SK-N-SH treated with all-trans-retinoic acid at 6 μM for 48 hours (cell line): ENCODE data around the gene CCDC180.

Experiments used
- CREB5 ChIP-seq: fragments of 250-450 bp; sonication (Bioruptor Pico); IDR thresholded peaks from 2 replicates; pipeline ENCODE4 v1.5.1; 2020; ENCODE audit warnings: low read depth, mild to moderate bottlenecking, moderate library complexity
- CSRNP3 ChIP-seq: fragments of 250-450 bp; sonication (Bioruptor Pico); IDR thresholded peaks from 2 replicates; pipeline ENCODE4 v1.5.1; 2021; ENCODE audit warnings: mild to moderate bottlenecking, moderate library complexity
- TOX ChIP-seq: fragments of 250-450 bp; sonication (Bioruptor Pico); IDR thresholded peaks from 2 replicates; pipeline ENCODE4 v1.8.0; 2021; ENCODE audit warnings: mild to moderate bottlenecking, moderate library complexity, borderline replicate concordance
- ZFP3 ChIP-seq: fragments of 250-450 bp; sonication (Bioruptor Pico); IDR thresholded peaks from 2 replicates; pipeline ENCODE4 v1.5.0; 2020; ENCODE audit warnings: mild to moderate bottlenecking, moderate library complexity
- ZFP30 ChIP-seq: fragments of 450-650 bp; formaldehyde crosslinking; IDR thresholded peaks from 2 replicates; pipeline ENCODE4 v1.5.0; 2022; ENCODE audit warnings: mild to moderate bottlenecking, moderate library complexity

- TF ChIP-seq ZFP3 (CRISPR knock-in tag) (no peak), TOX (no peak), CSRNP3 (CRISPR knock-in tag) (no peak), ZFP30 (no peak), CREB5 (CRISPR knock-in tag) (no peak)
Measured at GRCh38 chr9:97310023-97310422, 2.6 kb downstream of the CCDC180 start.
